Smooth muscle cell of trachea (primary cell): Measurements from ENCODE around the gene FYTTD1. TPM values are rescaled to one million over a fixed set of nuclear protein-coding genes. Genes with fewer than 3 reads are reported as not detected.

Experiments used
- total RNA-seq: library from RNA; depleted of rRNA; stranded (reverse); fragments of >200 nt; gene quantifications from 2 replicates; pipeline ENCODE4 v1.2.1, GENCODE V29; 2014

The FYTTD1 gene
- 45.2 and 56.6 TPM in 2 replicates for total RNA-seq

DNA sequence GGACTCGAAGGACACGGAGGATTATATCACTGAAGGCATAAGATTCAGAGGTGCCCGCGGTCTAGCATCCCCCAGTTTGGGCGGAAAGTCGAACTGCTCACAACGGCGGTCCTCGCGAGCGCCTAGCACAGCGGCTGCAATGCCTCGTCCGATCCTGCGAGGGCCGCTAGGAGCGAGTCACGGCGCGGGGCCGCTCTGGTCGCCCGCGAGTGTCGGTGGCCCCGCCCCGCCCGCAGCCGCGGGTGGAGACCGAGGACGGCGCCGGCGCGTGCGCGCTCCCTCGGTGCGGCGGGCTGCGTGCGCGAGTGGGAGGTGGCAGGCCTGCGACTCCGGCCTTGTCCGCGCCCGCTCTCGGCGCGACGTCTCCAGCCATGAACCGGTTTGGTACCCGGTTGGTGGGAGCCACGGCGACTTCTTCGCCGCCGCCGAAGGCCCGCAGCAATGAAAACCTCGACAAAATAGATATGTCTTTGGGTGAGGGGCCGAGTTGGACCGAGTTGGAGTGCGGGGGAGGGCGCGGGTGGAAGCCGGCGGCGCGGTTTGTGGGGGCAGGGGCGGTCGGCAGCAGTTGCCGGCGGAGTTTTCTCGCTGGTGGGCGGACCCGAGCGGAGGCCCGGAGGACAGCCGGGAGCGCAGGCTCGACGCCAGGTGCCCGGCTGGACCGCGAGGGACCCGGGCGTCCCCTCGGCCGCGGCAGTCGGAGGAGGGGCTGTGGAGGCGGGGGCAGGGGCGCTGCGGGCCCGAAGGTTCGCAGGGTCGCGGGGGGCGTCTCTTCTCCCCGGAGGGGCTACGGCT lies at the start of gene FYTTD1:
Gene FYTTD1, plus strand, starts transcription at position 283 of the 795 bp plus-strand sequence. Its CDS starts 89 bp downstream, at position 372.

GRCh38 chr3:197736491-197737318 lies 13.0 kb upstream of the FYTTD1 start, which contains the start of gene RUBCN:
Gene RUBCN (minus strand): TSS chr3:197736904. CDS start chr3:197736719, 185 bp downstream.

DNA sequence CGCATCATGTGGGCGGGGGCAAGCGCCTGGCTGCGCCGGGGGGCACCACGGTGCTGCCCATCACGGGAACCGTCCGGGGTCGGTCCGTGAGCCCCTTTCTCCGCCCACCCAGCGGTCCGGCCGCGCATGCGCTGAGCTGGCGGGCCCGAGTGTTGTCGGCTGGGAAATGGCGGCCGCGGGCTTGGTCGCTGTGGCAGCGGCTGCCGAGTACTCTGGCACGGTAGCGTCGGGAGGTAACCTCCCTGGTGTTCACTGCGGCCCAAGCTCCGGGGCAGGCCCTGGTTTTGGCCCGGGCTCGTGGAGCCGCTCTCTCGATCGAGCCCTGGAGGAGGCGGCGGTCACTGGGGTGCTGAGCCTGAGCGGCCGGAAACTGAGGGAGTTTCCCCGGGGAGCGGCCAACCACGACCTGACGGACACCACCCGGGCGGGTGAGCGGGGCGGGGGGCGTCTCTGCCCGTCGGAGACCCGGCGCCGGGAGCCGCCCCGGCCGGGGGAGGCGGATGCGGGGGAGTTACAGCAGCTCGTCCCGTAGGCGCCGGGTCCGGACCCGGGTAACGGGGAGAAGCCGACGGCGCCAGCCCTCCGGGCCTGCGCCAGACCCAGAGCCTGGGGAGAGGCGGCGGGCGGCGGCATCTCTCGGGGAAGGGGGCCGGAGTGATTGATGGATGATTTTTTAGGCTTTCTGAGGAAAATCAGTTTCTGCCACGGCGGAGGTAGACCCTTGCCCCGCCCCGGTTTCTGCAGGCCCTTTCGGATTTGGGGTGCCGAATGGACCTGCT lies 41.6 kb downstream of the FYTTD1 start, which contains the start of gene LRCH3:
Gene LRCH3, plus strand, starts transcription at position 142 of the 779 bp plus-strand sequence. Its CDS starts 25 bp downstream, at position 167.

Other genes starting within 250 kb of the FYTTD1 start
- 1.7 and 8.7 TPM in 2 replicates for gene BDH1, start 193.9 kb upstream of the FYTTD1 start, total RNA-seq
- gene RUBCN, start 13.0 kb upstream of the FYTTD1 start, total RNA-seq: 12.5 and 15.5 TPM in 2 replicates
- gene LRCH3, start 41.4 kb downstream of the FYTTD1 start, total RNA-seq: 59.1 and 83.5 TPM in 2 replicates
- 371 and 550 TPM in 2 replicates for gene RPL35A, start 200.3 kb downstream of the FYTTD1 start, total RNA-seq
- gene LMLN, start 210.3 kb downstream of the FYTTD1 start, total RNA-seq: 7.9 and 10.9 TPM in 2 replicates